GM12878 (cell line): ENCODE measurements around the gene SEL1L.

Source experiments
- EP300 ChIP-seq, 2 experiments: fragments of 150-350 bp in 1 of 2; IDR thresholded peaks; 2 replicates each; pipeline ENCODE4 v1.6.1; 2011 to 2012; ENCODE audit warnings: low read depth in 2 of 2, low read length in 2 of 2, borderline replicate concordance in 1 of 2, improper control_type of control experiment in 1 of 2, inconsistent platforms in 1 of 2; ENCODE audit not compliant: control insufficient read depth in 1 of 2
- JUND ChIP-seq: IDR thresholded peaks from 2 replicates; pipeline ENCODE4 v1.6.1; 2012; ENCODE audit warnings: low read depth, mild to moderate bottlenecking, low read length, improper control_type of control experiment, moderate library complexity
- NFXL1 ChIP-seq: fragments of 450-650 bp; IDR thresholded peaks from 2 replicates; pipeline ENCODE4 v1.6.1; 2017; ENCODE audit warnings: antibody characterized with exemption, mild to moderate bottlenecking, borderline replicate concordance
- POLR2AphosphoS2 ChIP-seq: IDR thresholded peaks from 2 replicates; pipeline ENCODE4 v1.6.1; 2011; ENCODE audit warnings: low read depth, mild to moderate bottlenecking, low read length, improper control_type of control experiment, moderate library complexity
- RB1 ChIP-seq: fragments of 450-650 bp; formaldehyde crosslinking; IDR thresholded peaks from 2 replicates; pipeline ENCODE4 v1.6.1; 2017; ENCODE audit warnings: mild to moderate bottlenecking, borderline replicate concordance
- REST ChIP-seq: IDR thresholded peaks from 2 replicates; pipeline ENCODE4 v1.6.1; 2012; ENCODE audit warnings: mild to moderate bottlenecking, low read depth, low read length
- STAT1 ChIP-seq: fragments of 450-650 bp; conservative IDR thresholded peaks from 2 replicates; pipeline ENCODE4 v1.6.1; 2014; ENCODE audit warnings: antibody characterized with exemption, mild to moderate bottlenecking
- TCF12 ChIP-seq: IDR thresholded peaks from 2 replicates; pipeline ENCODE4 v1.6.1; 2011; ENCODE audit warnings: low read depth, mild to moderate bottlenecking, low read length
- ZNF274 ChIP-seq: IDR thresholded peaks from one replicate; pipeline ENCODE4 v1.8.0; 2011; ENCODE audit not compliant: insufficient read length, insufficient read depth
- TF ChIP-seq, protein P1 (sequence below), 3 experiments: IDR thresholded peaks in 2 of 3; conservative IDR thresholded peaks in 1 of 3; 2 replicates each; pipeline ENCODE4 v1.5.1; 2011; ENCODE audit warnings: low read depth in 3 of 3, low read length in 3 of 3, mild to moderate bottlenecking in 3 of 3, control low read depth in 2 of 3, moderate library complexity in 2 of 3, inconsistent platforms in 1 of 3, mixed read lengths in 1 of 3; ENCODE audit not compliant: control insufficient read depth in 2 of 3, insufficient read depth in 1 of 3; ENCODE audit errors: extremely low read depth in 1 of 3

DNA sequence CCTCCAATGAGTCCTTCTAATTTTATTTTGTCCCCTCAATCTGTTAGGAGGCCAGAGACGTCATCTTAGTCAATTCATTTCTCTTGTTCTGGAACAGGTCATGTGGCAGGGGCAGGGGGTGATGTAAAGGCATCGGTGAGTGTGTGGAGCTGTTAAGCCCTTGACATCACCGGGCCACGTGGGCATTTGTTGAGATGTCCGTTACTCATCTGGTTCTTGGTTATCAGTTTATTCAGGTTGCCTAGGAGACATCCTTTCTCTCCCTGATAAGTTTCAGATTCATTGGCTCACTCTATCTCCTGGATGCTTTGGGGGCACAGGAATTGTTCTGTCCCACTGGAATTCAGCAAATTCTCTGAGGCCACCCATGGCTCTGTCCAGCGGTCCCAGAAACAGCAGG lies 33.6 kb upstream of the SEL1L start:
- TF ChIP-seq, protein P1, sequence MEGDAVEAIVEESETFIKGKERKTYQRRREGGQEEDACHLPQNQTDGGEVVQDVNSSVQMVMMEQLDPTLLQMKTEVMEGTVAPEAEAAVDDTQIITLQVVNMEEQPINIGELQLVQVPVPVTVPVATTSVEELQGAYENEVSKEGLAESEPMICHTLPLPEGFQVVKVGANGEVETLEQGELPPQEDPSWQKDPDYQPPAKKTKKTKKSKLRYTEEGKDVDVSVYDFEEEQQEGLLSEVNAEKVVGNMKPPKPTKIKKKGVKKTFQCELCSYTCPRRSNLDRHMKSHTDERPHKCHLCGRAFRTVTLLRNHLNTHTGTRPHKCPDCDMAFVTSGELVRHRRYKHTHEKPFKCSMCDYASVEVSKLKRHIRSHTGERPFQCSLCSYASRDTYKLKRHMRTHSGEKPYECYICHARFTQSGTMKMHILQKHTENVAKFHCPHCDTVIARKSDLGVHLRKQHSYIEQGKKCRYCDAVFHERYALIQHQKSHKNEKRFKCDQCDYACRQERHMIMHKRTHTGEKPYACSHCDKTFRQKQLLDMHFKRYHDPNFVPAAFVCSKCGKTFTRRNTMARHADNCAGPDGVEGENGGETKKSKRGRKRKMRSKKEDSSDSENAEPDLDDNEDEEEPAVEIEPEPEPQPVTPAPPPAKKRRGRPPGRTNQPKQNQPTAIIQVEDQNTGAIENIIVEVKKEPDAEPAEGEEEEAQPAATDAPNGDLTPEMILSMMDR (IDR thresholded peaks at IDR 0.05 in 2 of 3, conservative IDR thresholded peaks at IDR 0.05 in 1 of 3; ENCODE audit: control insufficient read depth in 2 of 3, extremely low read depth in 1 of 3, insufficient read depth in 1 of 3, low read depth in 3 of 3, low read length in 3 of 3) = no peak
- TF ChIP-seq EP300 (IDR thresholded peaks at IDR 0.05; ENCODE audit: borderline replicate concordance in 1 of 2, control insufficient read depth in 1 of 2, low read depth in 2 of 2, low read length in 2 of 2) = no peak
- no peak for TF ChIP-seq NFXL1
- TF ChIP-seq REST = no peak
- no peak for TF ChIP-seq JUND
- no peak for TF ChIP-seq POLR2AphosphoS2
- no peak for TF ChIP-seq ZNF274
- no peak for TF ChIP-seq RB1
- TF ChIP-seq TCF12 = no peak
- TF ChIP-seq STAT1 = no peak
